WTC11 (cell line): ENCODE data around the gene SNX2. TPM values are rescaled to one million over a fixed set of nuclear protein-coding genes. Genes with fewer than 3 reads are reported as not detected.

Source experiments
- ATAC-seq: fragments of 200-7000 bp; cut with Tn5 transposase; 2 replicates; pipeline ENCODE4 v1.10.0; 2021; ENCODE audit warnings: mild to moderate bottlenecking, moderate library complexity
- CTCF ChIA-PET: fragments of 300-600 bp; sonication (Branson Sonifier 250); formaldehyde crosslinking; loops from one replicate; lab custom pipeline; 2021; ENCODE audit warnings: antibody characterized with exemption; lab: Charles Lee
- POLR2A ChIA-PET: fragments of 350-600 bp; sonication (Branson Sonifier 250); formaldehyde crosslinking; loops from one replicate; lab custom pipeline; 2021; ENCODE audit warnings: antibody characterized with exemption; lab: Charles Lee
- DNase-seq: peaks from one replicate; pipeline ENCODE4 v3.0.0; 2021; ENCODE audit warnings: low spot score
- H3K27ac Mint-ChIP-seq: 2 replicates; pipeline ENCODE4 v1.8.0; 2021; ENCODE audit warnings: mixed read lengths
- H3K27me3 Mint-ChIP-seq: 2 replicates; pipeline ENCODE4 v1.8.0; 2021; ENCODE audit warnings: low read depth, mild to moderate bottlenecking, moderate library complexity, mixed read lengths
- H3K36me3 Mint-ChIP-seq: 2 replicates; pipeline ENCODE4 v1.8.0; 2021; ENCODE audit warnings: mixed read lengths
- H3K4me1 Mint-ChIP-seq: 2 replicates; pipeline ENCODE4 v1.8.0; 2022; ENCODE audit warnings: mixed read lengths
- H3K4me3 Mint-ChIP-seq: 2 replicates; pipeline ENCODE4 v1.8.0; 2021; ENCODE audit warnings: mild to moderate bottlenecking, moderate library complexity, mixed read lengths
- H3K9me3 Mint-ChIP-seq: 2 replicates; pipeline ENCODE4 v1.8.0; 2021; ENCODE audit warnings: mixed read lengths
- ATF1 ChIP-seq: sonication (generic); formaldehyde crosslinking; IDR thresholded peaks from 2 replicates; pipeline ENCODE4 v1.8.1; 2023; ENCODE audit warnings: mild to moderate bottlenecking, moderate library complexity, missing genetic modification reagents
- ETV6 ChIP-seq: sonication (generic); formaldehyde crosslinking; IDR thresholded peaks from 2 replicates; pipeline ENCODE4 v1.8.1; 2022; ENCODE audit warnings: mild to moderate bottlenecking, missing genetic modification reagents
- FOXK1 ChIP-seq: sonication (generic); formaldehyde crosslinking; IDR thresholded peaks from 2 replicates; pipeline ENCODE4 v1.8.0; 2022; ENCODE audit warnings: mild to moderate bottlenecking, moderate library complexity, missing genetic modification reagents
- GRHL2 ChIP-seq: fragments of 250-450 bp; sonication (Bioruptor Pico); IDR thresholded peaks from 2 replicates; pipeline ENCODE4 v1.8.0; 2022; ENCODE audit warnings: mild to moderate bottlenecking, moderate library complexity; ENCODE audit not compliant: insufficient replicate concordance, severe bottlenecking
- RORB ChIP-seq: fragments of 250-450 bp; sonication (Bioruptor Pico); IDR thresholded peaks from 2 replicates; pipeline ENCODE4 v1.9.0; 2021; ENCODE audit warnings: mild to moderate bottlenecking
- SMAD3 ChIP-seq: sonication (generic); formaldehyde crosslinking; IDR thresholded peaks from 2 replicates; pipeline ENCODE4 v1.8.0; 2022; ENCODE audit warnings: missing genetic modification reagents, mild to moderate bottlenecking, borderline replicate concordance
- SMAD4 ChIP-seq: sonication (generic); formaldehyde crosslinking; IDR thresholded peaks from 2 replicates; pipeline ENCODE4 v1.8.0; 2022; ENCODE audit warnings: mild to moderate bottlenecking, missing genetic modification reagents
- TEAD1 ChIP-seq: sonication (generic); formaldehyde crosslinking; IDR thresholded peaks from 2 replicates; pipeline ENCODE4 v1.8.0; 2022; ENCODE audit warnings: mild to moderate bottlenecking, missing genetic modification reagents
- ZNF232 ChIP-seq: sonication (generic); formaldehyde crosslinking; IDR thresholded peaks from 2 replicates; pipeline ENCODE4 v1.8.0; 2022; ENCODE audit warnings: mild to moderate bottlenecking, missing genetic modification reagents
- total RNA-seq: library from RNA; stranded (reverse); gene quantifications from 3 replicates; pipeline ENCODE4 v1.2.3, GENCODE V29; 2021
- TF ChIP-seq, protein P1 (sequence below): sonication (generic); formaldehyde crosslinking; IDR thresholded peaks from 2 replicates; pipeline ENCODE4 v1.8.0; 2023; ENCODE audit warnings: missing genetic modification reagents
- TF ChIP-seq, protein P2 (sequence below): sonication (generic); formaldehyde crosslinking; conservative IDR thresholded peaks from 2 replicates; pipeline ENCODE4 v1.8.1; 2023; ENCODE audit warnings: mild to moderate bottlenecking, low read depth, missing genetic modification reagents, moderate library complexity
- TF ChIP-seq, protein P3 (sequence below): sonication (generic); formaldehyde crosslinking; IDR thresholded peaks from 2 replicates; pipeline ENCODE4 v1.8.1; 2022; ENCODE audit warnings: mild to moderate bottlenecking, moderate library complexity, missing genetic modification reagents
- TF ChIP-seq, protein P4 (sequence below): sonication (generic); formaldehyde crosslinking; IDR thresholded peaks from 2 replicates; pipeline ENCODE4 v1.8.1; 2023; ENCODE audit warnings: mild to moderate bottlenecking, missing genetic modification reagents
- TF ChIP-seq, protein P5 (sequence below): sonication (generic); formaldehyde crosslinking; IDR thresholded peaks from 2 replicates; pipeline ENCODE4 v1.8.1; 2023; ENCODE audit warnings: mild to moderate bottlenecking, missing genetic modification reagents, moderate library complexity
- TF ChIP-seq, protein P6 (sequence below): fragments of 250-450 bp; sonication (Bioruptor Pico); IDR thresholded peaks from 2 replicates; pipeline ENCODE4 v1.9.0; 2021; ENCODE audit warnings: mild to moderate bottlenecking

SNX2 gene
- total RNA-seq, 1 experiment from 2014 or later, result 63.7 TPM

DNA sequence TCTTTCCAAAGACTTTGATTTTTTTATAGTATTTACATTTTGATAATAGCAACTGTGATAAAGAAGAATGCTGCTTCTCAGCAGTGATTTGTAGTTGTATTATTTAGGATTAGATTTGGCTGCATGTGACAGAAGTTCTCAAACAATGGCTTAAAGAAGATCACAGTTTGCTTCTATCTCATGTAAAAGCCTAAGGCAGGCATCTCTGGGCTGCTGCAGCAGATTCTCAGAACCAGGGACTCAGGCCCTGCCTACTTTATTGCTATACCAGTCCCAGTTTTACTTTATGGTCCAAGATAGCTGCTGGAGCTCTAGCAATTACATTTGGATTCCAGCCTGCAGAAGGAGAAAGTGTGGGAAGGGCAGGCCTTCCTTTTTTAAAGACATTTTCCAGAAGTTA, 8.8 kb upstream of the SNX2 start:
- H3K4me1 Mint-ChIP-seq, result peaks cover 8% of the 10 kb centered on the region
- no peak for ATAC-seq
- peaks cover 2% of the 10 kb centered on the region; the same call in 1 of the 2 replicates for H3K27me3 Mint-ChIP-seq
- no peak overlapping the region for H3K4me3 Mint-ChIP-seq
- H3K9me3 Mint-ChIP-seq, result no peaks in the 10 kb centered on the region
- TF ChIP-seq, protein P1, sequence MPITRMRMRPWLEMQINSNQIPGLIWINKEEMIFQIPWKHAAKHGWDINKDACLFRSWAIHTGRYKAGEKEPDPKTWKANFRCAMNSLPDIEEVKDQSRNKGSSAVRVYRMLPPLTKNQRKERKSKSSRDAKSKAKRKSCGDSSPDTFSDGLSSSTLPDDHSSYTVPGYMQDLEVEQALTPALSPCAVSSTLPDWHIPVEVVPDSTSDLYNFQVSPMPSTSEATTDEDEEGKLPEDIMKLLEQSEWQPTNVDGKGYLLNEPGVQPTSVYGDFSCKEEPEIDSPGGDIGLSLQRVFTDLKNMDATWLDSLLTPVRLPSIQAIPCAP (CRISPR knock-in tag), result no peak
- TF ChIP-seq ETV6 (CRISPR knock-in tag) (no peak), FOXK1 (CRISPR knock-in tag) (no peak), SMAD3 (no peak)
- TF ChIP-seq, protein P2, sequence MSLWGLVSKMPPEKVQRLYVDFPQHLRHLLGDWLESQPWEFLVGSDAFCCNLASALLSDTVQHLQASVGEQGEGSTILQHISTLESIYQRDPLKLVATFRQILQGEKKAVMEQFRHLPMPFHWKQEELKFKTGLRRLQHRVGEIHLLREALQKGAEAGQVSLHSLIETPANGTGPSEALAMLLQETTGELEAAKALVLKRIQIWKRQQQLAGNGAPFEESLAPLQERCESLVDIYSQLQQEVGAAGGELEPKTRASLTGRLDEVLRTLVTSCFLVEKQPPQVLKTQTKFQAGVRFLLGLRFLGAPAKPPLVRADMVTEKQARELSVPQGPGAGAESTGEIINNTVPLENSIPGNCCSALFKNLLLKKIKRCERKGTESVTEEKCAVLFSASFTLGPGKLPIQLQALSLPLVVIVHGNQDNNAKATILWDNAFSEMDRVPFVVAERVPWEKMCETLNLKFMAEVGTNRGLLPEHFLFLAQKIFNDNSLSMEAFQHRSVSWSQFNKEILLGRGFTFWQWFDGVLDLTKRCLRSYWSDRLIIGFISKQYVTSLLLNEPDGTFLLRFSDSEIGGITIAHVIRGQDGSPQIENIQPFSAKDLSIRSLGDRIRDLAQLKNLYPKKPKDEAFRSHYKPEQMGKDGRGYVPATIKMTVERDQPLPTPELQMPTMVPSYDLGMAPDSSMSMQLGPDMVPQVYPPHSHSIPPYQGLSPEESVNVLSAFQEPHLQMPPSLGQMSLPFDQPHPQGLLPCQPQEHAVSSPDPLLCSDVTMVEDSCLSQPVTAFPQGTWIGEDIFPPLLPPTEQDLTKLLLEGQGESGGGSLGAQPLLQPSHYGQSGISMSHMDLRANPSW, result no peak
- TF ChIP-seq, protein P3, sequence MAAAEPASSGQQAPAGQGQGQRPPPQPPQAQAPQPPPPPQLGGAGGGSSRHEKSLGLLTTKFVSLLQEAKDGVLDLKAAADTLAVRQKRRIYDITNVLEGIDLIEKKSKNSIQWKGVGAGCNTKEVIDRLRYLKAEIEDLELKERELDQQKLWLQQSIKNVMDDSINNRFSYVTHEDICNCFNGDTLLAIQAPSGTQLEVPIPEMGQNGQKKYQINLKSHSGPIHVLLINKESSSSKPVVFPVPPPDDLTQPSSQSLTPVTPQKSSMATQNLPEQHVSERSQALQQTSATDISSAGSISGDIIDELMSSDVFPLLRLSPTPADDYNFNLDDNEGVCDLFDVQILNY (CRISPR knock-in tag), result no peak
- CTCF ChIA-PET, result no interaction called here
- no peaks in the 10 kb centered on the region for H3K36me3 Mint-ChIP-seq
- no peak for DNase-seq
- no peak overlapping the region for H3K27ac Mint-ChIP-seq
- POLR2A ChIA-PET, result no interaction called here

DNA sequence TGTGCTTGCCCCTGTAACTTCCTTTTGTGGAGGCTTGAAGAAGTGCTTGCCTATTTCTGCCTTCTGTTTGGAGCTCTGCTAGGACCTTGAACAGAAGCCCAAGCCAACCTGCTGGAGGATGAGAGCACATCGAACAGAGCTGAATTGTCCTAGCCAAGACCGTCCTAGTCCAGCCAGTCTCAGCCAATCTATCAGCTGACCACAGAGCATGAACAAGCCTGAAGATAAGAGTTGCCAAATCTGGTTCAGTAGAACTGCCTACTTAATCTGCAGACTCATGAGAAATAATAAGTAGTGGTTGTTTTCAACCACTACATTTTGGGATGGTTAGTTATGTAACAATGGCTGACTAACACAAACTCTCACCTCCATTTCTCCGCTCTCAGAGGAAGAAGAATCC, 4.4 kb upstream of the SNX2 start:
- H3K9me3 Mint-ChIP-seq, result no peaks in the 10 kb centered on the region
- no peak for DNase-seq
- no peaks in the 10 kb centered on the region for H3K36me3 Mint-ChIP-seq
- no peak for ATAC-seq
- TF ChIP-seq ATF1 (CRISPR knock-in tag) (no peak), RORB (no peak), ZNF232 (CRISPR knock-in tag) (no peak), GRHL2 (no peak), TEAD1 (CRISPR knock-in tag) (no peak), SMAD4 (CRISPR knock-in tag) (no peak)
- TF ChIP-seq, protein P4, sequence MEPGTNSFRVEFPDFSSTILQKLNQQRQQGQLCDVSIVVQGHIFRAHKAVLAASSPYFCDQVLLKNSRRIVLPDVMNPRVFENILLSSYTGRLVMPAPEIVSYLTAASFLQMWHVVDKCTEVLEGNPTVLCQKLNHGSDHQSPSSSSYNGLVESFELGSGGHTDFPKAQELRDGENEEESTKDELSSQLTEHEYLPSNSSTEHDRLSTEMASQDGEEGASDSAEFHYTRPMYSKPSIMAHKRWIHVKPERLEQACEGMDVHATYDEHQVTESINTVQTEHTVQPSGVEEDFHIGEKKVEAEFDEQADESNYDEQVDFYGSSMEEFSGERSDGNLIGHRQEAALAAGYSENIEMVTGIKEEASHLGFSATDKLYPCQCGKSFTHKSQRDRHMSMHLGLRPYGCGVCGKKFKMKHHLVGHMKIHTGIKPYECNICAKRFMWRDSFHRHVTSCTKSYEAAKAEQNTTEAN, result no peak
- TF ChIP-seq, protein P5, sequence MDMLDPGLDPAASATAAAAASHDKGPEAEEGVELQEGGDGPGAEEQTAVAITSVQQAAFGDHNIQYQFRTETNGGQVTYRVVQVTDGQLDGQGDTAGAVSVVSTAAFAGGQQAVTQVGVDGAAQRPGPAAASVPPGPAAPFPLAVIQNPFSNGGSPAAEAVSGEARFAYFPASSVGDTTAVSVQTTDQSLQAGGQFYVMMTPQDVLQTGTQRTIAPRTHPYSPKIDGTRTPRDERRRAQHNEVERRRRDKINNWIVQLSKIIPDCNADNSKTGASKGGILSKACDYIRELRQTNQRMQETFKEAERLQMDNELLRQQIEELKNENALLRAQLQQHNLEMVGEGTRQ (CRISPR knock-in tag), result no peak
- TF ChIP-seq, protein P6, sequence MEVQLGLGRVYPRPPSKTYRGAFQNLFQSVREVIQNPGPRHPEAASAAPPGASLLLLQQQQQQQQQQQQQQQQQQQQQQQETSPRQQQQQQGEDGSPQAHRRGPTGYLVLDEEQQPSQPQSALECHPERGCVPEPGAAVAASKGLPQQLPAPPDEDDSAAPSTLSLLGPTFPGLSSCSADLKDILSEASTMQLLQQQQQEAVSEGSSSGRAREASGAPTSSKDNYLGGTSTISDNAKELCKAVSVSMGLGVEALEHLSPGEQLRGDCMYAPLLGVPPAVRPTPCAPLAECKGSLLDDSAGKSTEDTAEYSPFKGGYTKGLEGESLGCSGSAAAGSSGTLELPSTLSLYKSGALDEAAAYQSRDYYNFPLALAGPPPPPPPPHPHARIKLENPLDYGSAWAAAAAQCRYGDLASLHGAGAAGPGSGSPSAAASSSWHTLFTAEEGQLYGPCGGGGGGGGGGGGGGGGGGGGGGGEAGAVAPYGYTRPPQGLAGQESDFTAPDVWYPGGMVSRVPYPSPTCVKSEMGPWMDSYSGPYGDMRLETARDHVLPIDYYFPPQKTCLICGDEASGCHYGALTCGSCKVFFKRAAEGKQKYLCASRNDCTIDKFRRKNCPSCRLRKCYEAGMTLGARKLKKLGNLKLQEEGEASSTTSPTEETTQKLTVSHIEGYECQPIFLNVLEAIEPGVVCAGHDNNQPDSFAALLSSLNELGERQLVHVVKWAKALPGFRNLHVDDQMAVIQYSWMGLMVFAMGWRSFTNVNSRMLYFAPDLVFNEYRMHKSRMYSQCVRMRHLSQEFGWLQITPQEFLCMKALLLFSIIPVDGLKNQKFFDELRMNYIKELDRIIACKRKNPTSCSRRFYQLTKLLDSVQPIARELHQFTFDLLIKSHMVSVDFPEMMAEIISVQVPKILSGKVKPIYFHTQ, result no peak
- H3K27me3 Mint-ChIP-seq, result peaks cover 7% of the 10 kb centered on the region
- CTCF ChIA-PET, result no interaction called here
- H3K4me1 Mint-ChIP-seq, result peaks cover 2% of the 10 kb centered on the region; the same call in 1 of the 2 replicates
- no peak overlapping the region for H3K4me3 Mint-ChIP-seq
- POLR2A ChIA-PET, result no interaction called here
- no peak overlapping the region for H3K27ac Mint-ChIP-seq
